ENCODE measurements around the gene CDK5. TPM values are rescaled to one million over a fixed set of nuclear protein-coding genes. Genes with fewer than 3 reads are reported as not detected.
A peak's percentile ranks its signal among the peaks of the same experiment; 100 is the strongest.

The CDK5 gene
- total and polyA plus RNA-seq, 2 of the 13 experiments (the other 11 are each of a cell fraction or from before 2014, with no cell fraction given) = 16.4 to 21.3 TPM

GRCh38 chr7:151005566-151005965 is 52.1 kb downstream of the CDK5 start (continued):
- peak; percentile 22 for TF ChIP-seq ASH2L (IDR thresholded peaks at IDR 0.05; ENCODE audit: insufficient read length, low read depth, low read length)
- no peak for TF ChIP-seq MBD4 (IDR thresholded peaks at IDR 0.05; ENCODE audit: borderline replicate concordance, low read length)
- no peak for TF ChIP-seq HMGA1 (CRISPR knock-in tag; conservative IDR thresholded peaks at IDR 0.05)
- TF ChIP-seq, protein P1, sequence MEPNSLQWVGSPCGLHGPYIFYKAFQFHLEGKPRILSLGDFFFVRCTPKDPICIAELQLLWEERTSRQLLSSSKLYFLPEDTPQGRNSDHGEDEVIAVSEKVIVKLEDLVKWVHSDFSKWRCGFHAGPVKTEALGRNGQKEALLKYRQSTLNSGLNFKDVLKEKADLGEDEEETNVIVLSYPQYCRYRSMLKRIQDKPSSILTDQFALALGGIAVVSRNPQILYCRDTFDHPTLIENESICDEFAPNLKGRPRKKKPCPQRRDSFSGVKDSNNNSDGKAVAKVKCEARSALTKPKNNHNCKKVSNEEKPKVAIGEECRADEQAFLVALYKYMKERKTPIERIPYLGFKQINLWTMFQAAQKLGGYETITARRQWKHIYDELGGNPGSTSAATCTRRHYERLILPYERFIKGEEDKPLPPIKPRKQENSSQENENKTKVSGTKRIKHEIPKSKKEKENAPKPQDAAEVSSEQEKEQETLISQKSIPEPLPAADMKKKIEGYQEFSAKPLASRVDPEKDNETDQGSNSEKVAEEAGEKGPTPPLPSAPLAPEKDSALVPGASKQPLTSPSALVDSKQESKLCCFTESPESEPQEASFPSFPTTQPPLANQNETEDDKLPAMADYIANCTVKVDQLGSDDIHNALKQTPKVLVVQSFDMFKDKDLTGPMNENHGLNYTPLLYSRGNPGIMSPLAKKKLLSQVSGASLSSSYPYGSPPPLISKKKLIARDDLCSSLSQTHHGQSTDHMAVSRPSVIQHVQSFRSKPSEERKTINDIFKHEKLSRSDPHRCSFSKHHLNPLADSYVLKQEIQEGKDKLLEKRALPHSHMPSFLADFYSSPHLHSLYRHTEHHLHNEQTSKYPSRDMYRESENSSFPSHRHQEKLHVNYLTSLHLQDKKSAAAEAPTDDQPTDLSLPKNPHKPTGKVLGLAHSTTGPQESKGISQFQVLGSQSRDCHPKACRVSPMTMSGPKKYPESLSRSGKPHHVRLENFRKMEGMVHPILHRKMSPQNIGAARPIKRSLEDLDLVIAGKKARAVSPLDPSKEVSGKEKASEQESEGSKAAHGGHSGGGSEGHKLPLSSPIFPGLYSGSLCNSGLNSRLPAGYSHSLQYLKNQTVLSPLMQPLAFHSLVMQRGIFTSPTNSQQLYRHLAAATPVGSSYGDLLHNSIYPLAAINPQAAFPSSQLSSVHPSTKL (CRISPR knock-in tag; IDR thresholded peaks at IDR 0.05) = peak; percentile 45
- no peak for TF ChIP-seq ZNF644 (CRISPR knock-in tag; IDR thresholded peaks at IDR 0.05; ENCODE audit: low read depth)
- no peak for TF ChIP-seq PAWR (CRISPR knock-in tag; IDR thresholded peaks at IDR 0.05; ENCODE audit: borderline replicate concordance)
- TF ChIP-seq ZFX (CRISPR knock-in tag; IDR thresholded peaks at IDR 0.05; ENCODE audit: low read depth) = peak; percentile 34; the same call in 1 of the 2 replicates
- TF ChIP-seq, protein P2, sequence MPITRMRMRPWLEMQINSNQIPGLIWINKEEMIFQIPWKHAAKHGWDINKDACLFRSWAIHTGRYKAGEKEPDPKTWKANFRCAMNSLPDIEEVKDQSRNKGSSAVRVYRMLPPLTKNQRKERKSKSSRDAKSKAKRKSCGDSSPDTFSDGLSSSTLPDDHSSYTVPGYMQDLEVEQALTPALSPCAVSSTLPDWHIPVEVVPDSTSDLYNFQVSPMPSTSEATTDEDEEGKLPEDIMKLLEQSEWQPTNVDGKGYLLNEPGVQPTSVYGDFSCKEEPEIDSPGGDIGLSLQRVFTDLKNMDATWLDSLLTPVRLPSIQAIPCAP (CRISPR knock-in tag; IDR thresholded peaks at IDR 0.05; ENCODE audit: low read depth) = no peak
- TF ChIP-seq, protein P3, sequence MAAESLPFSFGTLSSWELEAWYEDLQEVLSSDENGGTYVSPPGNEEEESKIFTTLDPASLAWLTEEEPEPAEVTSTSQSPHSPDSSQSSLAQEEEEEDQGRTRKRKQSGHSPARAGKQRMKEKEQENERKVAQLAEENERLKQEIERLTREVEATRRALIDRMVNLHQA (CRISPR knock-in tag; IDR thresholded peaks at IDR 0.05) = no peak
- TF ChIP-seq ZNF44 (CRISPR knock-in tag; IDR thresholded peaks at IDR 0.05) = no peak
- no peak for TF ChIP-seq ZSCAN21 (CRISPR knock-in tag; IDR thresholded peaks at IDR 0.05; ENCODE audit: borderline replicate concordance)
- no peak for TF ChIP-seq ZNF234 (CRISPR knock-in tag; conservative IDR thresholded peaks at IDR 0.05)
- no peak for TF ChIP-seq THAP9 (CRISPR knock-in tag; IDR thresholded peaks at IDR 0.05; ENCODE audit: borderline replicate concordance)
- TF ChIP-seq MEIS2 (CRISPR knock-in tag; IDR thresholded peaks at IDR 0.05) = no peak
- peak; percentile 41 for TF ChIP-seq NR2F6 (IDR thresholded peaks at IDR 0.05)
- peak; percentile 70 for TF ChIP-seq NR2F6 (CRISPR knock-in tag; IDR thresholded peaks at IDR 0.05)
- no peak for TF ChIP-seq ZNF776 (CRISPR knock-in tag; IDR thresholded peaks at IDR 0.05)
- no peak for TF ChIP-seq IRX3 (CRISPR knock-in tag; IDR thresholded peaks at IDR 0.05; ENCODE audit: borderline replicate concordance, low read depth)
- no peak for TF ChIP-seq ZNF460 (CRISPR knock-in tag; IDR thresholded peaks at IDR 0.05; ENCODE audit: borderline replicate concordance)
- TF ChIP-seq SMAD1 (CRISPR knock-in tag; IDR thresholded peaks at IDR 0.05; ENCODE audit: borderline replicate concordance, low read depth) = no peak
- peak; percentile 42; the same call in 1 of the 2 replicates for TF ChIP-seq DPF2 (CRISPR knock-in tag; IDR thresholded peaks at IDR 0.05; ENCODE audit: borderline replicate concordance, low read depth)
- TF ChIP-seq ZNF510 (CRISPR knock-in tag; IDR thresholded peaks at IDR 0.05; ENCODE audit: low read depth) = no peak
- no peak for TF ChIP-seq HCFC1 (IDR thresholded peaks at IDR 0.05; ENCODE audit: low read depth, low read length)
- TF ChIP-seq KDM1A (CRISPR knock-in tag; IDR thresholded peaks at IDR 0.05) = peak; percentile 74; the same call in 1 of the 2 replicates

Measured in HepG2 (cell line).